RWPE1 (cell line): ENCODE results near the gene FES.
A peak's percentile ranks its signal among the peaks of the same experiment; 100 is the strongest.

Experiments
- CTCF ChIA-PET: fragments of 350-600 bp; sonication (Branson Sonifier 250); formaldehyde crosslinking; extraction: SDS; loops from one replicate; lab custom pipeline; 2021; lab: Yijun Ruan, JAX
- POLR2A ChIA-PET: fragments of 400-600 bp; formaldehyde crosslinking; extraction: SDS; loops from one replicate; lab custom pipeline; 2020; ENCODE audit warnings: antibody characterized with exemption; ENCODE audit not compliant: low non-redundant PET; lab: Yijun Ruan, JAX
- DNase-seq: peaks from one replicate; pipeline ENCODE4 v3.0.0; 2012; ENCODE audit warnings: low spot score
- H3K27ac ChIP-seq: fragments of 450-650 bp; 2 replicates; pipeline ENCODE4 v1.5.1; 2017
- TF ChIP-seq, protein P1 (sequence below): fragments of 450-650 bp; conservative IDR thresholded peaks from 2 replicates; pipeline ENCODE4 v1.5.1; 2017; ENCODE audit warnings: low read depth, mild to moderate bottlenecking

The FES gene

DNA sequence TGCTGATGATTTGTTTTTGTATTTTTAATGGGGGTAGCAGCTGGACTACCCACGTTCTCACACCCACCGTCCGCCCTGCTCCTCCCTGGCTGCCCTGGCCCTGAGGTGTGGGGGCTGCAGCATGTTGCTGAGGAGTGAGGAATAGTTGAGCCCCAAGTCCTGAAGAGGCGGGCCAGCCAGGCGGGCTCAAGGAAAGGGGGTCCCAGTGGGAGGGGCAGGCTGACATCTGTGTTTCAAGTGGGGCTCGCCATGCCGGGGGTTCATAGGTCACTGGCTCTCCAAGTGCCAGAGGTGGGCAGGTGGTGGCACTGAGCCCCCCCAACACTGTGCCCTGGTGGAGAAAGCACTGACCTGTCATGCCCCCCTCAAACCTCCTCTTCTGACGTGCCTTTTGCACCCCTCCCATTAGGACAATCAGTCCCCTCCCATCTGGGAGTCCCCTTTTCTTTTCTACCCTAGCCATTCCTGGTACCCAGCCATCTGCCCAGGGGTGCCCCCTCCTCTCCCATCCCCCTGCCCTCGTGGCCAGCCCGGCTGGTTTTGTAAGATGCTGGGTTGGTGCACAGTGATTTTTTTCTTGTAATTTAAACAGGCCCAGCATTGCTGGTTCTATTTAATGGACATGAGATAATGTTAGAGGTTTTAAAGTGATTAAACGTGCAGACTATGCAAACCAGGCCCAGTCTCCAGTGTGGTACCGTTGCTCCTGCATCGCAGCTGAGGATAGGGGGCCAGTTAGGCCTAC, 1.4 kb upstream of the FES start:
- DNase-seq: no peak
- TF ChIP-seq, protein P1, sequence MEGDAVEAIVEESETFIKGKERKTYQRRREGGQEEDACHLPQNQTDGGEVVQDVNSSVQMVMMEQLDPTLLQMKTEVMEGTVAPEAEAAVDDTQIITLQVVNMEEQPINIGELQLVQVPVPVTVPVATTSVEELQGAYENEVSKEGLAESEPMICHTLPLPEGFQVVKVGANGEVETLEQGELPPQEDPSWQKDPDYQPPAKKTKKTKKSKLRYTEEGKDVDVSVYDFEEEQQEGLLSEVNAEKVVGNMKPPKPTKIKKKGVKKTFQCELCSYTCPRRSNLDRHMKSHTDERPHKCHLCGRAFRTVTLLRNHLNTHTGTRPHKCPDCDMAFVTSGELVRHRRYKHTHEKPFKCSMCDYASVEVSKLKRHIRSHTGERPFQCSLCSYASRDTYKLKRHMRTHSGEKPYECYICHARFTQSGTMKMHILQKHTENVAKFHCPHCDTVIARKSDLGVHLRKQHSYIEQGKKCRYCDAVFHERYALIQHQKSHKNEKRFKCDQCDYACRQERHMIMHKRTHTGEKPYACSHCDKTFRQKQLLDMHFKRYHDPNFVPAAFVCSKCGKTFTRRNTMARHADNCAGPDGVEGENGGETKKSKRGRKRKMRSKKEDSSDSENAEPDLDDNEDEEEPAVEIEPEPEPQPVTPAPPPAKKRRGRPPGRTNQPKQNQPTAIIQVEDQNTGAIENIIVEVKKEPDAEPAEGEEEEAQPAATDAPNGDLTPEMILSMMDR: no peak
- CTCF ChIA-PET: no interaction called here
- H3K27ac ChIP-seq: peak overlapping the region; percentile 52
- POLR2A ChIA-PET: no interaction called here

DNA sequence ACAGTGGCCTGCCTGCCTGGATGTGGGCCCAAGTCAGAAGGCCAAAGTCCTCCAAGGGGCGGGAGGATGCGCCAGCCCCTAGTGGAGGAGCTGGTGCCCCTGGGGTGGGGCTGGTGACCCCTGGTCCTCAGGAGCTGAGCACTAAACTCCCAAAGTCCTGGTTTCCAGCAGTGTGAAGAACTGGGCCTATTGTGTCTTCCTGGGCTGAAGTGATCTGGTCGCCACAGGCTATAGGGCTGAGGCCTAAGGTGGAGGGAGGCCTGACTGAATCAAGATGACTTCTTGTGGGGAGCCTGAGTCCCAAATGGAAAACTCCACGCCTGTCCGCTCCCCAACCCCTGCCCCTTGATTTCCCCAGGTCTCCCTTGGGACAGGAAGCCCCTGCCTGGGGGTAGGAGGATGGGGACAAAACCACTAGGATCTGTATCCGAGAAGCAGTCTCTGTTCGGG, 753 bp upstream of the FES start:
- no peak for DNase-seq
- TF ChIP-seq, protein P1: no peak
- peak overlapping the region; percentile 52 for H3K27ac ChIP-seq
- ChIA-PET POLR2A (no interaction called here), CTCF (interaction anchor here (0.5 to 3.8 kb wide), 2 partner anchors 123 to 235 kb away, joined by 3 to 35 read pairs; no protein-coding TSS in a partner anchor)

DNA sequence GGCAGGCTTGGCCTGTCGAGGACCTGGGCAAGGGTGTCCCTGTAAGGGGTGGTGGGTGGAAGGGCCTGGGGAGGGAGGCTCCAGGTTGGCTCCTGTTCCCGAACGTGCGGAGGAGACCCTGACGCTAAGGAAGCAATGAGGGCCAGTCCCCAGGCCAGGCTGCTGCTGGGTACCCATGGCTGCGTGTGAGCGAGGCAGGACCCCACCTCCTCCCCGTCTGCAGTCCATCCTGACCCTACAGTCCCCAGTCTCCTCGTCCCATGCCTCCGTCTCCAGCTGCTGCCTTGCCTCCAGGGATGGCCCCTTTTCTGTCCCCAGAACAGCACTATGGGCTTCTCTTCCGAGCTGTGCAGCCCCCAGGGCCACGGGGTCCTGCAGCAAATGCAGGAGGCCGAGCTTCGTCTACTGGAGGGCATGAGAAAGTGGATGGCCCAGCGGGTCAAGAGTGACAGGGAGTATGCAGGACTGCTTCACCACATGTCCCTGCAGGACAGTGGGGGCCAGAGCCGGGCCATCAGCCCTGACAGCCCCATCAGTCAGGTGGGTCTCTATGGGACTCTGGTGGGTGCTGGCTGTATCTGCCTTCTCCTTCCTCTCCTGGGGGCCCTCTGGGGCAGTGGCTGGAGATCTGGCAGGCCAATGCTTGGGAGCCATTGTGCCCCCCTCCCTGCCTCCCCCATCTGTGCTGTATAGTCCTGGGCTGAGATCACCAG, 571 bp downstream of the FES start:
- H3K27ac ChIP-seq: peak overlapping the region; percentile 12; the same call in 1 of the 2 replicates
- TF ChIP-seq, protein P1: no peak

DNA sequence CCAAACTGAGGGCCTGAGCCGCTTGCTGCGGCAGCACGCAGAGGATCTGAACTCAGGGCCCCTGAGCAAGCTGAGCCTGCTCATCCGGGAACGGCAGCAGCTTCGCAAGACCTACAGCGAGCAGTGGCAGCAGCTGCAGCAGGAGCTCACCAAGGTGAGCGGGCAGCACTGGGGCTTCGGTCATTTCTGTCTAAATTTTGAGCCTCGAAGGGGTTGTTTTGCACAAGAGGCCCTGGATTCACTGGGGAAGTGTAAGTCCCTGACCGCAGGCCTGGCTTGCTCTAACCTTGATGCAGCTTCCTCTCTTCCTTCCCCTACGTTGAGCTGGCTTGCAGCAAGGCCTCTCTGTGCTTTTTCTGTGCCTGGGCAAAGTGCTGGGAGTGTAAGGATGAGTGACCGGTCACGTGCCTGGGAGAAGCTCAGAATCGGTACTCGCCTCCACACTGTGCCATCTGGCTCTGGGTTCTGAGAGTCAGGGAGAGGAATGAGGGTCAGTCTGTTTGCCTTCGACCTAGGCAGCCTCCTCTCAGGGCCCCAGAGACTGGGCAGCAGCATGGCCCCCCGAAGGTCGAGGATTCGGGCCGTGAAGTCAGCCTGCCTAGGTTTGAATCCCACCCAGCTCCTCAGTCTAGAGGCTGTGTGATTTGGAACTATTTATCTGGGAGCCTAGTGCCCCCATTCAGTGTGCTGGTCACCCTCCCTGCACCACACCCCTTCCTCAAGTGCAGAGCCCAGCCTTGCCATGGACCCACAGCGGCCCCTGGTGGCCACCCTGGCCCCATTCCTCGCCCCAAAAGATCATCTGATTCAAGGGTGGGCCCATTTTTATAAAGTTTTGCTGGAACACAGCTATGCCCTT, 1.4 kb downstream of the FES start:
- TF ChIP-seq, protein P1: peak; percentile 99
- DNase-seq: peak; percentile 66
- H3K27ac ChIP-seq: peak overlapping the region; percentile 12; the same call in 1 of the 2 replicates
- ChIA-PET CTCF (interaction anchor here (0.5 to 3.8 kb wide), 31 partner anchors 9 to 1259 kb away, joined by 3 to 35 read pairs (median 4); partner anchors contain the start of genes BLM and MAN2A2), POLR2A (no interaction called here)

More for the DNA sequence above, 571 bp downstream of the FES start:
- no peak for DNase-seq
- CTCF ChIA-PET: interaction anchor here (0.5 to 3.8 kb wide), 9 partner anchors 10 to 406 kb away, joined by 3 to 35 read pairs (median 5); partner anchors contain the start of gene MAN2A2
- POLR2A ChIA-PET: no interaction called here

DNA sequence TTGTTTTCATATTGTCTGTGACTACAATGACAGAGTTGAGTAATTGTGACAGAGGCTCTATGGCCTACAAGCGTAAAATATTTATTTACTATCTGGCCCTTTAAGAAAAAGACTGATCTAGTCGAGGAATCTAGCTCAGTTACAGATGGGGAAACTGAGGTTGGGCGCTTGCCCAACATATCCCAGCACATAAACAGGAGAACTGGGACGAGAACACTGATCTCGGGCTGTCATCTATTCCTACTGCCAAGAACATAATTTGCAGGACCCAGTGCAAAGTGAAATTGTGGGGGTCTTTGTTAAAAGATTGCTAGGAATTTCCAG, 1.9 kb downstream of the FES start:
- DNase-seq: no peak
- CTCF ChIA-PET: interaction anchor here (0.5 to 3.8 kb wide), 27 partner anchors 10 to 1259 kb away, joined by 3 to 35 read pairs (median 4); partner anchors contain the start of genes BLM and MAN2A2
- TF ChIP-seq, protein P1: peak; percentile 66
- POLR2A ChIA-PET: no interaction called here
- no peak overlapping the region for H3K27ac ChIP-seq

DNA sequence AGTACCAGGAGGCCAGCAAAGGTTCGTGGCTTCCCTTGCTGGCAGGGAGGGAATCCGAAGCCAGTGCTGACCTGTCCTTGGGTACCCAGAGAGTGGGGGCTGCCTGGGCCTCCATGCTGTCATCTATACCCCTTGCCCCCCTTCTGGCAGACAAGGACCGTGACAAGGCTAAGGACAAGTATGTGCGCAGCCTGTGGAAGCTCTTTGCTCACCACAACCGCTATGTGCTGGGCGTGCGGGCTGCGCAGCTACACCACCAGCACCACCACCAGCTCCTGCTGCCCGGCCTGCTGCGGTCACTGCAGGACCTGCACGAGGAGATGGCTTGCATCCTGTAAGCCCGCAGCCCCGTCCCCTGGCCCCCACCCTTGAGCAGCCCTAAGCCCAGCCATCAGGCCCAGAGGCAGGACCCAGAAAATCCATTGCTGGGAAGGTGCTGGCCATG, 2.8 kb downstream of the FES start:
- TF ChIP-seq, protein P1: no peak
- ChIA-PET CTCF (interaction anchor here (0.8 to 3.8 kb wide), 4 partner anchors 38 to 621 kb away, joined by 4 to 35 read pairs (median 8); no protein-coding TSS in a partner anchor), POLR2A (no interaction called here)
- no peak overlapping the region for H3K27ac ChIP-seq
- DNase-seq: no peak
